GM10847 (cell line): ENCODE results near the gene PTGER4.

Experiments used
- POLR2A ChIP-seq: IDR thresholded peaks from 2 replicates; pipeline ENCODE4 v1.6.1; 2011; ENCODE audit not compliant: insufficient read length; ENCODE audit errors: extremely low read depth

Gene PTGER4

GRCh38 chr5:40716590-40716989 is 36.9 kb downstream of the PTGER4 start:
- no peak for TF ChIP-seq POLR2A

- no peak for TF ChIP-seq POLR2A
Measured at GRCh38 chr5:40717281-40717680, 37.6 kb downstream of the PTGER4 start.

- no peak for TF ChIP-seq POLR2A
Measured at GRCh38 chr5:40720069-40720468, 40.4 kb downstream of the PTGER4 start.

- TF ChIP-seq POLR2A, result no peak
Measured at GRCh38 chr5:40733434-40733833, 53.7 kb downstream of the PTGER4 start.

- TF ChIP-seq POLR2A, result no peak
Measured at GRCh38 chr5:40733879-40734563, 54.3 kb downstream of the PTGER4 start.

- no peak for TF ChIP-seq POLR2A
Measured at GRCh38 chr5:40734986-40735385, 55.3 kb downstream of the PTGER4 start.

DNA sequence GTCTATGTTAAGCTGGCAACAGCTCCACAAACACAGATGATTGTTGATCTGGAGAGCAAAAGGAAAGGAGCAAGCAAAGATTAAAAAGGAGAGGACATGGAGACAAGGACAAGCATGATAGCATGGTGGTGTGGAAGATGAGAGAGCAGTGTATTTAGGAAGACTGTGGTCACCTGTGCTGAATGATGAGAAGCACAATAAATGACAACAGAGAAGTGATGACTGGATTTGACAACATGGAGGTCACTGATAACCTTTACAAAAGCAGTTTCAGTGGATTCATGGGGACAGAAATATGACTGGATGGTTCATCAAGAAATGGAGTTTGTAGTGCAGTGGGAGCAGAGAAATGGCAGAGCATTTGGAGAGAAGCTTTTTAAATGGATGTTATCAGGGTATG is 55.9 kb downstream of the PTGER4 start:
- TF ChIP-seq POLR2A, result no peak

DNA sequence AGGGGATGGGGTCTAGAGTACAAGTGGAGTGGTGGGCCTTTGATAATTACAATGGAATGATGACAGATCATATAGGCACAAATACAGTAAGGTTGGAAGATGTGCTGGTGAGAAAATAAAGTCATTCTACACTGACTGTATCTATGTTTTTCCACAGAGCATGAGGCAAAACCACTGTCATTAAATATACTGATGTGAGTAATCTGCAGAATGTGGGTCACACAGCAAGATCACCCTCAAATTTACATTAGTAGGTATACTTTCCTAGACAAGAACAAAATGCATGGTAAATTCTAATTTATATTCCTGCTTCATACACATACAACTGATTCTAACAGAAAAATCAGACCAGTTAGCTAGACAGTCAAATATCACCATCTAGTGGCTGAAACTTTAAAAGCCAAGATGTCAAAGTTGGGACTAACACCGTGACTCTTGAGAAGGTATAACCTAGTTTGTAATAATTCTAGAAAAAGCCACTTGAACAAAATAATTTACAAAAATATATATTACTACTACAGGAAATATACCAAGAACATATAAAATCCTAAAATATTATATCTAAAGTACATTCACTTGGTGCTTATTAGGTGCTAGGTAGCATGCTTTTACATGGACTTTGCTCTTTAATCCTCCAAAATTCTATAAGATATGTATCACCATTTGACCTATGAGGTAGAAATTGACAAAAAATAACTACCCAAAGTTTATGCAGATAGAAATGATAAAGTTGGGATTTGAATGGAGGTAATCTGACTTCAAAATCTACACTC is 56.6 kb downstream of the PTGER4 start:
- no peak for TF ChIP-seq POLR2A

DNA sequence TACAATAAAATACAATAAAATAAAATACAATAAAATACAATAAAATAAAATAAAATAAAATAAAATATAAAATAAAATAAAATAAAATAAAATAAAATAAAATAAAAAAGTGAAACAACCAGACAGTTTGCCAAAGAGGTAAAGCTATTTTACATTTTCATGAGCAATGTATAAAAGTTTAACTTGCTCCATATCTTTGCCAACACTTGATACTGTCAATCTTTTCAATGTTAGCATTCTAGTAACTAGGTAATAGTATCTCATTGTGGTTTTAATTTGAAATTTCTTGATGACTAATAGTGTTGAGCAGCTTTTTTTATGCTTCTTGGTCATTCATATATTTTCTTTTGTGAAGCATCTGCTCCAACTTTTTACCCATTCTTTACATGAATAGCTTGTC is 58.8 kb downstream of the PTGER4 start:
- TF ChIP-seq POLR2A, result no peak
